ENCODE data around the gene XIRP2.

The XIRP2 gene

DNA sequence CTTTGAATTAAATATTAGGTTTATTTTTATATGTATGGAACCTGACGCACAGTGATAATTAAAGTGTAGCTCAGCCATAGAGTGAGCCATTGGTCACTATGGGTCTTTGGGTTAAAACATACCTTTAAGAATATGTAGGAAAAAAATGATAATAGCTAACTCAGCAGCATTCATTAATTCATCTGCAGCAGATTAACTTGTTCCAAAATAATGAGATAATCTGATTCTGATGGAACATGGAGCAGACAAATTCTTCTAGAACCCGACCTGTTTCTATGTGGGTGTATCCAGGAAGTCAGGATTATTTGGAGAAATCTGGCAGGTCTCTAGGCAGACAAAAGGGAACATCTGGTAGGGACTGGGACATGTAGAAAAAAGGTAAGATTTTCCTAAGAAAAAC lies at the start of gene XIRP2:
Gene XIRP2 (plus strand): TSS at position 301 of the 400 bp plus-strand sequence. CDS start 15,003 bp downstream, outside the sequence.
- no peak within 1 kb of the TSS for H3K4me3 ChIP-seq (ENCODE audit: low read length)
- no peak for TF ChIP-seq ZNF274 (IDR thresholded peaks at IDR 0.05; ENCODE audit: low read depth, low read length)

GRCh38 chr2:166841152-166841551 lies 47.1 kb upstream of the XIRP2 start:
- no peak overlapping the region for H3K4me3 ChIP-seq (ENCODE audit: low read length)
- no peak for TF ChIP-seq ZNF274 (IDR thresholded peaks at IDR 0.05; ENCODE audit: low read depth, low read length)

DNA sequence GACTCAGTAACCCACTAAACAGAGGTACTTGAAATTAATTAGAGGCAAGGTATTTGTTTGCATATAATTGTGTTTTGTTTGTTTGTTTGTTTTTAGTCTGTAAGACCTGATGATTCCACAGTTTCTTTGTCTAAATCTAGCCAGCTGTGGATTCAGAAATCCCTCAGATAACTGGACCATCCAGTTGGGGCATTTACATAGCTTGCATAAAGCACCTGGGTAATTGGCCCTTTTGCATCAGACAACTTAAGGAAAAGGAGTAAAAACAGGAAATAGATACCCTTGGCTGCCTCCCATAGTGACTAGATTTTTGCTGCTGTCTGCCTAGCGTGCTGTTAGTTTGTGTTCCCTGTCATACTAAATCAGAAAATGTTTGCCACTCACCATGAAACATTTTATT lies 46.6 kb upstream of the XIRP2 start:
- H3K4me3 ChIP-seq (ENCODE audit: low read length) = no peak overlapping the region
- no peak for TF ChIP-seq ZNF274 (IDR thresholded peaks at IDR 0.05; ENCODE audit: low read depth, low read length)

GRCh38 chr2:166844111-166844510 lies 44.2 kb upstream of the XIRP2 start:
- TF ChIP-seq ZNF274 (IDR thresholded peaks at IDR 0.05; ENCODE audit: low read depth, low read length) = no peak

GRCh38 chr2:166862468-166863132 lies 25.7 kb upstream of the XIRP2 start:
- no peak for TF ChIP-seq ZNF274 (IDR thresholded peaks at IDR 0.05; ENCODE audit: low read depth, low read length)
- no peak overlapping the region for H3K4me3 ChIP-seq (ENCODE audit: low read length)

More at GRCh38 chr2:166844111-166844510, 44.2 kb upstream of the XIRP2 start:
- H3K4me3 ChIP-seq (ENCODE audit: low read length) = no peak overlapping the region

GRCh38 chr2:166867874-166868514 lies 20.3 kb upstream of the XIRP2 start:
- H3K4me3 ChIP-seq (ENCODE audit: low read length) = no peak overlapping the region
- TF ChIP-seq ZNF274 (IDR thresholded peaks at IDR 0.05; ENCODE audit: low read depth, low read length) = no peak

DNA sequence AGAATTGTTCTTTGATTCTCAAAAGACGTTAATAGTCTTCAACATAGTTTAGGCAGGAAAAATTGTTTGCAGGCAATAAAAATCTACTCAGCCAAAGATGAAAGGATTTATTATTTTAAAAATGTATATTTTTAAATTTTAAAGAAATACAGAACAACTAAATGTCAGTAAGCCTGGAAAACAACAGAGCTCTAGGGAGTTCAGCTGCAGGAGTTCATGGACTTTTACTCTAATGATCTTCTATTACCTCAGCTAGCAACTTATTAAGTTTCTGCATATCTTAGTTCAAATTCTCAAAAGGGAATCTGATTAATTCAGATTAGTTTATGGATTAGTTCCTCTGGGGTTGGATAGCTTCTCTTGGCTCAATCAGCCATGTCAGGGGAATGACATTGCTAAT lies 17.9 kb upstream of the XIRP2 start:
- H3K4me3 ChIP-seq (ENCODE audit: low read length) = no peak overlapping the region
- no peak for TF ChIP-seq ZNF274 (IDR thresholded peaks at IDR 0.05; ENCODE audit: low read depth, low read length)

DNA sequence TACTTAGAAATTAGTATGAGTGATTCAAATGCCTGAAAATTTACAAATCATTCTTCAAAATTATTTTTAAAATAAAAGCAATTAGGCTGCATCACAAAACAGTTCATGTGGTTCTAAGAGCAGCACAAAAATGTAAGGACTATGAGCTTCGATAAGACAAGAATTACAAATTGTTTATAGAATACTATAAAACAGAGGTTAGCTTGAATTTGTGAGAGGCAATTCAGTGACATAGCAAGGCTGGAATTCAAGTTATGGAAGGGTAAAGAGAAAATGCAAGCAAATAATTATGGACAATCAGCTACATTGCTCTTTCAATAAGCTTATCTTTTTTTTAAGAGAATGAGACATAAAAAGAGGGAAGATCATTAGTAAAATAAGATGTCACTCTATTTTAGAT lies 7.1 kb upstream of the XIRP2 start:
- TF ChIP-seq ZNF274 (IDR thresholded peaks at IDR 0.05; ENCODE audit: low read depth, low read length) = no peak
- no peak overlapping the region for H3K4me3 ChIP-seq (ENCODE audit: low read length)

GRCh38 chr2:166882851-166883250 lies 5.4 kb upstream of the XIRP2 start:
- H3K4me3 ChIP-seq (ENCODE audit: low read length) = no peak overlapping the region
- no peak for TF ChIP-seq ZNF274 (IDR thresholded peaks at IDR 0.05; ENCODE audit: low read depth, low read length)

DNA sequence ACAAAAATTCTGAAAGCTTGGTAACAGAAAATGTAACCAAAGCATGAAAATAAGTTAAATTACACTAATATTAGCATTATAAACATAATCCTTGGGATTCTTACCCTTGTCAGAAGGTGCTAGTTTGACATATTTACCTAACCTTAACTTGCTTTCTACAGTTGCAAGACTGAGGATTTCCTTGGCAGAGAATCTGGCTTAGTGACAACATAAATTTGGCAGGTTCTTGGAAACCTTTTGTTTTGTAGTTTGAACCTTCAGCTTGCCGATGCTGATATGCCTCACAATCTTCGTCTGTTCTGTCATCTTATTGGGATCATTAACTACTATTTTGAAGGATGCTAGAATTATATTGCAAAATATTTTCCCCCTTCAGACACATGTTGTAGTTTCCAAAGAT lies 3.4 kb downstream of the XIRP2 start:
- TF ChIP-seq ZNF274 (IDR thresholded peaks at IDR 0.05; ENCODE audit: low read depth, low read length) = no peak
- no peak overlapping the region for H3K4me3 ChIP-seq (ENCODE audit: low read length)

DNA sequence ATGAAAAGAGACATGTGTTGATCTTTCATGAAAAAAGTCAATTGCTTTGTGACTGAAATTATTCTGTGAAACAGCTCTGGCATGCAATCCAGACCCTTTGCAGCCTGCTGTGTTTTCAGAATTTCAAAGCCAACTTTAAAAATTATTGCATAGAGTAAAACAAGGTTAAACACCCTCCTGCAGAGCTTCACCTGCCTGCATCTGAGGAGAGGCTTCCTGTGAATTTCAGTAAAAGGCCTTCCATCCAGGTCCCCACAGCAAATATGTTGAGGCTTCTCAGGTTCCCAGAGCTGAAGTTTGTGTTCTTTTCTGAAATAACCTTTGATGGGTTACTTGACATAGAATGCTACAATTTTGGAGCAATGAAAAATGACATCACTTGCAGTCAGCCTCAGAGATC lies 4.1 kb downstream of the XIRP2 start:
- no peak overlapping the region for H3K4me3 ChIP-seq (ENCODE audit: low read length)
- TF ChIP-seq ZNF274 (IDR thresholded peaks at IDR 0.05; ENCODE audit: low read depth, low read length) = no peak

- no peak for TF ChIP-seq ZNF274 (IDR thresholded peaks at IDR 0.05; ENCODE audit: low read depth, low read length)
- H3K4me3 ChIP-seq (ENCODE audit: low read length) = no peak overlapping the region
Observed at GRCh38 chr2:166895243-166895642, 7.0 kb downstream of the XIRP2 start.

DNA sequence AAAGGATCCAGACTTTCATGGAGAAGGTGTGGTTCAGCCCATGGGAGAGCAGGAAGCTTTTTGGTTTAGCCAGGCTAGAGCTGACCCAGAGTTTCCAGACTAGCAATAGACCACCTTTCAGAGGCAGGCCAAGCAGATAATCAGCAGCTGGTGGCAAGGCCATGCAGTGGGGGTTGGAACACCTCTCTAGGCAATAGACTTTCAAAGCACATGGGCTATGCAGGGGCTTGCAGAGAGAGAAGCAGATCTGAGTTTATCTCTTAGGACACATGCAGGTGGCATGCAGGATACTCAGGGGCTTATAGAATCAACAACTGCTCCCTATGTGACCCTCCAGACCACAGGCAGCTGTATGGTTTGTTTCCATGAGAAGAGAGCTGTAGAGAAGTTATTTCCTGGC lies 9.4 kb downstream of the XIRP2 start:
- TF ChIP-seq ZNF274 (IDR thresholded peaks at IDR 0.05; ENCODE audit: low read depth, low read length) = no peak
- no peak overlapping the region for H3K4me3 ChIP-seq (ENCODE audit: low read length)

GRCh38 chr2:166899676-166900075 lies 11.4 kb downstream of the XIRP2 start:
- no peak overlapping the region for H3K4me3 ChIP-seq (ENCODE audit: low read length)
- no peak for TF ChIP-seq ZNF274 (IDR thresholded peaks at IDR 0.05; ENCODE audit: low read depth, low read length)

DNA sequence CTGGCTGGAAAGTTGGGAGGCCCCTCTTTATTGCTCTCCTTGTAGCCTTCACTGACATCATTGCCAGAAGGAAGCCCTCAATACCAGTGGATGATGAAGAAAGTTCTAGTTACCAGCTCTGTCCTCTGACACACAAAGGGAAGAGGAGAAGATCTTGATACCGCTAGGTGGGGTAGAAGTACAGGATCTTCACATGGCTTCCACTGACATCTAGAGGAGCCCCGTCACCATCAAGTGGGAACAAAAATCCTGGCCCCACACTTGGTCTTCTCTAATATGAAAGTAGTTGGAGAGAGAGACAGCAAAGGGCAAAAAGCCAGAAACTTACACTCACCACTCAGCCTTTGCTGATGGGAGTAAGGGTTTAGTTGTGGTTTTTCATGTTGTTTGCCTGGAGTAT lies 12.4 kb downstream of the XIRP2 start:
- no peak for TF ChIP-seq ZNF274 (IDR thresholded peaks at IDR 0.05; ENCODE audit: low read depth, low read length)
- H3K4me3 ChIP-seq (ENCODE audit: low read length) = no peak overlapping the region
